Left ventricle myocardium superior (tissue), 1 donor: ENCODE data around the gene NKPD1. TPM values are rescaled to one million over a fixed set of nuclear protein-coding genes. Genes with fewer than 3 reads are reported as not detected.
A peak's percentile ranks its signal among the peaks of the same experiment; 100 is the strongest.
"Not testable (repeated sequence)": the region's sequence is repeated elsewhere in the genome, so short reads cannot be mapped to it uniquely, and the experiment has no call there.

Experiments used
- ATAC-seq: fragments of 200-7000 bp; cut with Tn5 transposase; one replicate; pipeline ENCODE4 v1.9.1; 2020; ENCODE audit warnings: mild to moderate bottlenecking, moderate library complexity
- DNase-seq: peaks from one replicate; pipeline ENCODE4 v3.0.0-alpha.2; 2020
- intact Hi-C: fragments of 100-400 bp; cut with micrococcal nuclease; formaldehyde crosslinking; loops from one replicate; pipeline ENCODE4 v1.11.0; 2022
- total RNA-seq: library from RNA; stranded (reverse); fragmentation: NEBNext Ultra II Directional; extraction: Animal tissue kit (Norgen Biotek cat#: 25700); gene quantifications from one replicate; pipeline ENCODE4 v1.2.1, GENCODE V29; 2021
- donor health status: DM: no; HTN: yes; CAD: no; lungs with severe emphysema.

The NKPD1 gene
- total RNA-seq, 1 donor from 2014 or later: 0.07 TPM

DNA sequence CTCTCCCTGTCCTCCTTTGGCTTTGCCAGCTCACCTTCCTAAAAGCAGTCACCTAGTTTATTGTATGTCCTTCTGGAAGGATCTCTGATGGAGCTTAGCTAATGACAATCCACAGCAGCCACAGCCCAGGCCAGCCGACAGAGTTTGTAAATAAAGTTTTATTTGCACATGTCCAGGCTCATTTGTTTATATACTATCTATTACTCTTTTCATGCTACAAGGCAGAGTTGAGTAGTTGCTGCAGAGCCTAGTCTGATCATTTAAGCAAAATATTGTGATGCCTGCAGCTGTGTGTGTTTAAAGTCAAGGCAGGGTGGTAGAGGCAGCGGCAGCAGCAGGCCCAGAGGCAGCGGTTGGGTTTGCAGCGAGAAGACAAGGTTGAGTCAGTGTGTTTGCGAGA lies 32.6 kb downstream of the NKPD1 start:
- intact Hi-C loops: no loop called here
- DNase-seq (no peak), ATAC-seq (no peak)

DNA sequence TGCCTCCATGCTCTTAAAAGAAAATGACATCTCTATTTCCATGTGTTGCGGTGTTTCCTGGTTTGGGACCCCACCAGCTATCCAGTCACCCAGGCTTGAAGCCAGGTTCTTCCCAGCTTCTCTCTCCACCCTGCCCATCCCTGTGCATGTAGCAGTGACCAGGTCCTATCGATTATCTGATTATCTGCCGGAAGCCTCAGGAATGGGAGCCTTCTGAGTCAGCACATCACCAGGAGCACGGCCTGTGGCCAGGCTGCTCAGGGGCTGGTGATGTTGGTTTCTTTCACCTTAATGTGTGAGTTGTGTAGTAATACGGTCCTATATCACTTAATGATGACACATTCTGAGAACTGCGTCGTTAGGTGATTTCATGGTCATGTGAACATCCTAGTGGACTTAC lies 34.1 kb downstream of the NKPD1 start:
- ATAC-seq (no peak), DNase-seq (no peak)
- intact Hi-C loops: no loop called here

DNA sequence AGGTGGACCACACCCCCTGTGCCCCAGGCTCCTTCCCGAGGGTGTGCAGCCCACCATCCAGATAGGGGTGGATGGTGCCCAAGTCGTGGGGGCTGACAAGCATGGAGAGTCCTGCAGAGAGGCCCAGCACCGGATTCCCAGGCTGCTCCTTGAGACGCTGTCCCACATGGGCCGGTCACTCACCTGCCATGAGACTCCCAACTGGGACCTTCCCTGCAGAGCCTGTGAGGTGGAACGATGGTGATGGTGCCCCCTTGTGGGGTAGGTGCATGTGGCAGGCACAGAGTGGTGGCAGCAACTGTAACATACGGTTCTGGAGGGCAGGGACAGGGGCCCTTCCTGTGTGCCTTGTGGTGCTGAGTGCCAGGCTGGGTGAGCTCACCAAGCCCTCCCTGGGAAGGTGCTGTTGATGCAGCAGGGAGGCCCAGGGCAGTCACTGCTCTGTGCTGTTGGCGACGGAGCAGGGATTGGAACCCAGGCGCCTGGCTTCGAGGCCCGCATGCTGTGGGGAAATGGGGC lies 34.7 kb downstream of the NKPD1 start:
- intact Hi-C loops: no loop called here
- ATAC-seq (peak; percentile 64), DNase-seq (peak; percentile 58)

DNA sequence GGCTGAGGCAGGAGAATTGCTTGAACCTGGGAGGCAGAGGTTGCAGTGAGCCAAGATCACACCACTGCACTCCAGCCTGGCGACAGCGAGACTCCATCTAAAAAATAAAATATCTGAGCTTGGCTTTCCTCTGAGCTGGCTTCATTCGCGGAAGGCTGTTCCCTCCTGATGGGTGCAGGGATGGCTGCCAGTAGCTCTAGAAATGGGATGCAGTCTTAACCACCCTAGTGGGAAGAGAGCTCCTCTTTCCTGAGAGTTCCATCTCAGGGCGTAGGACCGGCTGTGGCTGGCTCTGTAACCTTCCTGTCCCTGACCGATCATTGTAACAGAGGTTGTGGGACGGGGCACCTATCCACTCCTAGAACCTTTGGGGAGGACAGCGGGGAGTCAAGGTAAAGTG lies 35.4 kb downstream of the NKPD1 start:
- intact Hi-C loops: no loop called here
- DNase-seq (no peak), ATAC-seq (no peak)

DNA sequence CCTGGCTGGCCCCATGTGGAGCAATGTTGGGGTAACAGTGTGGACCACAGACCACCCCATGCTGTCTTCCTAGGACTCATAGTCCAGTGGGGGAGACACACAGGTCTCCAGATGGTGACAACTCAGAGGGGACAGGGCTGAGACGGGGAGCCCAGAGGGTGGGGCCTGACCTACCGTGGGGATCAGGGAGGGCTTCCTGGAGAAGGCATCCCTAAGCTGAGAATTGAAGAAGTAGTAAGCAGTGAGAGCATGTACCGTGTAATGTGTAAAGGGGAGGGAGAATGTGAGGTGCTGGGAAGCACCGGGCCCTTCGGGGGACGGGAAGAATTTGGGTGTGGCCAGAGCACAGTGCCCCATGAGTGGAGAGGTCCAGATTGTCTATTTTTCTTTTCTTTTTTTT lies 36.8 kb downstream of the NKPD1 start:
- ATAC-seq: no peak
- intact Hi-C loops: no loop called here
- DNase-seq: no peak

DNA sequence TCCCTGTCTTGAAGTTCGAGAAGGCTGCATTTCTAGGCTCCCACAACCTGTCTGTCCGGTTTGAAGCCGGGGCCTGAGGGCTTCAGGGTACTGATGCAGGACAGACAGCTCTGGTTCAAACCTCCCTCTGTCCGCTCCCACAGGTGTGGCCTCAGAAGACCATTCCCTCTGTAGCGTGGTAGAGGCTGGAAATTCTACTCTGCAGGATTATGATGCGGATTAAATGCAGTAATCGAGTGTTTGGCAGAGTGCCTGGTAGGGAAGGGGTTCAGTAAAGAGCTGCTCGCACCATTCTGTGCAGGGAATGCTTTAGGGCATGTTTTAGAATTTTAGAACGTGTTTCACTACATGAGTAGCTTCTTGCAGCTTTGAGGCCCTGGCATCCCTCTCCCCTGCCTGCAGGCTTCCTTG lies 37.3 kb downstream of the NKPD1 start:
- intact Hi-C loops: no loop called here
- DNase-seq: no peak
- ATAC-seq: no peak

DNA sequence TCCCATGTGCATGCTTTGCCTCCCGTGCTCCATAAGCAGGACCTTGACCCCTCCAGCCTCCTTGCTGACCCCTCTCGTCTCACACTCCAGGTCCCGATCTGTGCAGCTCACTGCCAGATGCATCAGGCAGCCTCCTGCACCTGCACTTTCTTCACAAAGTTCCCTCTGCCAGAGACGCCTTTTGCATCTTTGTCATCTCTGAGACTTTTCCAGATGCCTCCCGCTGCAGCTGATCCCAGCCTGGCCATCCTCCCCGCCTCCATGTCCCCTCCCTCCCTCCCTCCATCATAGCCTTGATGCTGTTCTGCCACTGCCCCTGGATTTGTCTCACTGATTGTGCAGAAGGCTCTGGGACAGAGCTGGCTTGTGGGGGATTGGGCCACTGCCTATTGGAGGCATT lies 38.0 kb downstream of the NKPD1 start:
- intact Hi-C loops: no loop called here
- DNase-seq (no peak), ATAC-seq (no peak)

DNA sequence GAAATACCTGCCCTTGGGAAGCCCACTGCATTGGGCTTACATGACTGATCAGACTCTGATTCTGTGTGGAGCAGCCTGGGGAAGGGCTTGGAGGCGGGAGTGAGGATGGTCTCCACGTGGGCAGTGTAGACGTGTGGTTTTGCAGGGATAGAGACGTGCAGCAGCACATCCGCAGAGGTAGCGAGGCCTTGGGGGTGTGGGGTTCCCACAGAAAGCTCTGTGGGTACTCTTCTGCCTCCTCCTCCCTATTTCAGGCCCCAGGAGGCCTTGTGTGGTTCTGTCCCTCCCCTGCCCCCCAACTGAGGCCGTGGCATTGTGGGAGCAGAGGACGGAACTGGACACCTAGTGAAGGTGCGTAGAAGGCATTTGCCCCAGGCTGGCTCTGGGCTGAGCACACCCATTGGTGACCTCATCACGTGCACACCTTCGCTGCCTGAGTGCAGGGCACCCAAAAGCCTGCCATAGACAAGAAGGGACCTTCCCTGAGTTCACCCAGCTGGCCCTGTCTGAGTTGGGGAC lies 38.9 kb downstream of the NKPD1 start:
- no peak for DNase-seq
- intact Hi-C loops: no loop called here
- no peak for ATAC-seq

DNA sequence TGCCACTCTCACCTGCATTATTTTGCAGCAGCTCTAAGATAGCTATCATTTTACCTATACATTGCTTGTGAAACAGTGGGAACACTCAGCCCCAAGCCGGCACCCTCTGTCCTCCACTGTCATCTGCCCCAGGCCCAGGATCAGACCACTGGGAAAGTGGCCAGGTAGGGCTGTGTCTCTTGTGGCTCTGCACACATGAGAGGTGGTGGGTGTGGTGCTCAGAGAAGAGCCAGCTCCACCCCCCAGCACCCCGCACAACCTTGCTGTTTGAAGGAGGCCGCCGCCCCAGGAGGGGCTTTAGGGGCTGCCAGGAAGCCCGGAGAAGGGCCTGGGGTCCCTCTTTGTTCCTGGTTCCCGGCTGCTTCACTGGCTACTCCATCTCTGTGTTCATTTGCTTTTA lies 41.2 kb downstream of the NKPD1 start:
- DNase-seq (no peak), ATAC-seq (no peak)
- intact Hi-C loops: no loop called here

DNA sequence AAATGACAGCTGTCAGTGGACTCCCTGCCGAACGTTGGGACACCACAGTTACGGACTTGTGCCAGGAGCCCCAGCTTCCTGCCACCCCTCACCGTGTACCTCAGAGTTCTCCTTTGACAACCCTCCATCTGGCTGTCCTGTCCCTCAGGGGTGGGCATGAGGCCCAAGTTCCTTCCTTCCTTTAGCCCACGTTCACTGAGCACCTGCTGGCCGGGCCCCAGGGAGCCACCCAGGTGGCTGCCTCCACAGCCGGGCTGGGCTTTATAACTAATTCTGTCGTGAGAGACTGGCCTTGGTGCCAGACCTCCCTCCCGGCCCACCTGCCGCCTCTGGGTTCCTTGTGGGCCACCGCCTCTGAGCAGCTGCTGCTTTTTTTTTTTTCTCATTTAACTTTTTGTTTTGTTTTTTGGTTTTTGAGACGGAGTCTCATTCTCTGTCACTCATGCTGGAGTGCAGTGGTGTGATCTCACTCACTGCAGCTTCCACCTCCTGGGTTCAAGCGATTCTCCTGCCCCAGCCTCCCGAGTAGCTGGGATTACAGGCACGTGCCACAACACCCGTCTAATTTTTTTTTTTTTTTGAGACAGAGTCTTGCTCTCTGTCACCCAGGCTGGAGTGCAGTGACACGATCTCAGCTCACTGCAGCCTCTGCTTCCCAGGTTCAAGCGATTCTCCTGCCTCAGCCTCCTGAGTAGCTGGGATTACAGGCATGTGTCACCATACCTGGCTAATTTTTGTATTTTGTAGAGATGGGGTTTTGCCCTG lies 42.0 kb downstream of the NKPD1 start:
- intact Hi-C loops, ATAC-seq, DNase-seq: not testable (repeated sequence)

DNA sequence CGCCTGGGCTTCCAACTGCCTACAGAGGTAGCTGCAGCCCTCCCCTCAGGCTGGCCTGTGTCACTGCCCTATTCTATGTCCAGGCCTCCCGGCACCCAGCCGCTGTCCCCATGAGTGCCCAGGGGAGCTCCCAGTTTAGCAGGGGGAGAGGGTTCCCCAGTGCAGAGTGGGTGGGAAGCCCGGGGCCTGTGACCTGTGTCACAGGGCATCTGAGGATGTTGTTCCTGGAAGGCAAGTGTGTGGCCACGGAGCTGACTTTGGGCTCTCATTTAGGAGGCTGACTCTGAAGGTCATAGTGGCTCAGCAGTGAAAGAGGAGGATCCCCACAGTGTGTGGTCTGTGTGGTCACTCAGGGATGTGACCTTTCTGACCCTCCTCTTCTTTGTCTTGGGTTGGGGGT lies 42.7 kb downstream of the NKPD1 start:
- ATAC-seq: peak; percentile 10
- intact Hi-C loops: no loop called here
- no peak for DNase-seq

DNA sequence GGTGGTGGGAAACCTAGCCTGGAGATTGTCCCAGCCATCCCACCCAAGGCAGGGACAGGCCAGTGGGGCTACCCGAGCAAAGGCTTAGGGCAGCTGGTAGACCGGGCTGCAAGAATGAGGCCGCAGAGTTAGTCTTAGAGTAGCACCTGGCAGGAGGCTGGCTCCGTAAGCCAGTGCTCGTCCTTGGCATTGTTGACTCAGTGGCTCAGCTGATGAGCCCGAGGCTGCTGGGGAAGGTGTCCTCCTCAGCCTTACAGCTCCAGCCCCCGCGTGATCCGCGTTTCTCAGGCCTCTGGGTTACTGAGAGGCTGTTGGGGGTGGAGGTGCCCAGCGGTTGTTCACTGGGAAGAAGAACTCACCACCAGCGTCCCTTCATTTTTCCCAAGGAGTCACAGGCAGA lies 43.1 kb downstream of the NKPD1 start:
- intact Hi-C loops: no loop called here
- ATAC-seq (no peak), DNase-seq (no peak)

DNA sequence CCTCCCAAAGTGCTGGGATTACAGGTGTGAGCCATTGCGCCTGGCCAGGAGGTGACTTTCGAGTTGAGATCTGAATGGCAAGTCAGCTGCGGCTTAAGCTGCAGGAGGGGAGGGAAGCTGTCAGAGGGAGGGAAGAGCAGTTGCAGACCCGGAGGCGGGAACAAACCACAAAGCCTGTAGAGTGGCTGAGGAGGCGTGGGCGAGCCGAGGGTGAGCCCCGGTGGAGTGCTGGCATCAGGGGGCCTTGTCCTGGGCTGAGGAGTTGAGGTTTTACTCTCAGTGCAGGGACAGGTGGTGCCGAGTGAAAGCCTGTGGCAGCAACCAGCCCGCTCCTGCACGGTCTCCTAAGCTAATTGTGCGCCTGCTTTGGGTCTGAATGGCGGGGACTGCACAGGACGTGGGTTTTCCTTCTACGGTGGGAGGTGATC lies 43.6 kb downstream of the NKPD1 start:
- intact Hi-C loops: no loop called here
- ATAC-seq (no peak), DNase-seq (no peak)

DNA sequence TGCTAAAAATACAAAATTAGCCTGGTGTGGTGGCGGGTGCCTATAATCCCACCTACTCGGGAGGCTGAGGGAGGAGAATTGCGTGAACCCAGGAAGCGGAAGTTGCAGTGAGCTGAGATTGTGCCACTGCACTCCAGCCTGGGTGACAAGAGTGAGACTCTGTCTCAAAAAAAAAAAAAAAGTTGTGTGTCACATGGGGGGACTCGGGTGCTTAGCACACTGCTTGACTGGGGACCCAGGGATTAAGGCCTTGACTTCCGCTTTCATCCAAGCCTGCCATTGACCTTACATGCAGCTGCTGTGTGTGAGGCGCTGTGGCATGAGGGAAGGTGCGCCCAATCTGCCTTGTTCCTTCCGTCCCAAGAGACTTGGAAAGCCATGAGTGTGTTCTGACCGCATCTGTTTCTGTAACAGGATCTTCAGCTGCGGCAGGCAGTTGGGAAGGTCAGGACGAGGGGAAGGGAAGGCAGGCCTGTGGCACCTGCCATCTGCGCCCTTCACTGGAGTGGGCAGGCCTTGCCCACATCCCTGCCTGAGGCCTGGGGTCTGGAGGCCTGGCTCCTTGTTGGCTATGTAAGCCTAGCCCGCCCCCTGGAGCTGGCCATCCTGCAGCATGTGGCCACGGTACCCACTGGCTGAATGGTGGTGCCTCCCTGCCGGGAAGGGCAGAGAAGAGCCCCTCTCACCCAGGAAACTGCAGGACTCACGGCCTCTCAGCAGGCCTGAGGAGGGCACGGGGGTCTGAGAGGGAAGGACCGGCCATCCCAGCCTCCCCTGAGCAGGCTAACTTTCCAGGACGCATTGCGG lies 44.8 kb downstream of the NKPD1 start:
- intact Hi-C loops: no loop called here
- no peak for DNase-seq

DNA sequence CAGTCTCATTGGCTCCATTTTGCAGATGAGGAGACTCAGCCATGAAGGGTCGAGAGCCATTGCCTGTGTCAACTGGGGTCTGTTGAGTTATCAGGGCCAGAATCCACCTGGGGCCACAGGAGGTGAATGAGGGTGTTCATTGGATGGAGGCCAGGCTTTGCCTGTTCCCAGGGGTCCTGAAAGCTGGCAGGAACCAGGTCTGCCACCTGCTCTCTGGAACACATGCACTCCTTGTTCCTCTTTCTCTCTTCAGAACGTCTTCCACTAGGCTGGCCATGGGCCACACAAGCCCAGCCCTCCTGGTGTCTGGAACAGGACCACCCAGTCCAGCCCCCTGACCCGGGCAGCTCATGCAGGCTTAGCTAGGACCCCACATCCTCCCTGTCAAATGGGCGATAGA lies 46.7 kb downstream of the NKPD1 start:
- DNase-seq: no peak
- intact Hi-C loops: no loop called here
- ATAC-seq: no peak

More for the DNA sequence above, 44.8 kb downstream of the NKPD1 start:
- no peak for ATAC-seq

DNA sequence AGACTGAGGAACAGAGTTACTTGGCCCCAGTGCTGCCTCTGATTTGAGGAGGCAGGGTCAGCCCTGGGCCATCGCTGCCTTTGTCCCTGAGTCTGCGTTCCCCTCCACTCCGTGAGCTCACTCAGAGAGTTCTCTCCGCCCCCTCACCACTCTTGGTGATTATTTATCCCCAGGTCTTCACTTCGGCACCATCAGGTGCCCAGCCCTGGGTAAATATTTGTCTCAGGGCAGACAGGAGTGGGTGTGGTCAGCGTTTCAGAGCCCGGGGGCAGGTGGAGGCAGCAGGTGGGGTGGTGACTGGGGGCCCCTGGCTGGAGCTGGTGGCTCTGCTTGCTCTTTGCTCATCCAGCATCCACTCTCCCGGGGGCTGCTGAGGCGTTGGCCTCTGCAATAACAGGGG lies 47.2 kb downstream of the NKPD1 start:
- intact Hi-C loops: no loop called here
- no peak for ATAC-seq
- no peak for DNase-seq

DNA sequence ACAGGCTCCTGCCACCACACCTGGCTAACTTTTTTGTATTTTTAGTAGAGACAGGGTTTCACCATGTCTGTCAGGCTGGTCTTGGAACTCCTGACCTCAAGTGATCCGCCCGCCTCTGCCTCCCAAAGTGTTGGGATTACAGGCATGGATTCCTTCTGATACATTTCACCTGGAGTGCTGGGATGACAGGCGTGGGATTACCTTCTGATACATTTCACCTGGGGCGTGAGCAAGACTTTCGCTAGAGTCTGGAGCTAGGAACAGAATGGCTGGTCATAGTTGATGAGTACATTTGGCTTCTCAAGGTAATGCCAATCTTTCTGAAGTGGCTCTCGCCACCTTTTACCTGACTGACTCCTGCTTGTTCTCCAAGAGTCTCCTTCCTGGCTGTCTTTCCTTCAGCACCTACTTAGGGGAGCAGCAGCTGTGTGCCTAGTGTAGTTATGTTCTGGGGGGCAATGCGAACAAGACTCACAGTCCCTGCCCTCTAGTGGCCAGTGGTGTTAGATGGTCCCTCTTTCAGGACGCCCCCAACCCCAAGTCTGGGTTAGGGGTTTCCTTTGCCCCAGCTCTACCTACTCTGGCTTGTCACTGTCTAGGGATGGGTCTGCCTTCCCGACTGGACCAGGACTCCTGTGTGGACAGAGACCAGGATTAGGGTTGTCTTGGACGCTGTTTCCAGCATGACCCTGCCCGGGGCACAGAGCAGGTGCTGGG lies 48.5 kb downstream of the NKPD1 start:
- DNase-seq (no peak), ATAC-seq (no peak)

More for the DNA sequence above, 48.5 kb downstream of the NKPD1 start:
- intact Hi-C loops: no loop called here
